Activated CD4-positive, alpha-beta memory T cell treated with anti-CD3 and anti-CD28 coated beads, Interleukin-2, amount 10 ng/mL, durations not matched to agents 7 days and 5 days (primary cell): ENCODE results near the gene TLX1. TPM values are rescaled to one million over a fixed set of nuclear protein-coding genes. Genes with fewer than 3 reads are reported as not detected.

ENCODE experiments used
- CTCF ChIA-PET: fragments of 350-600 bp; sonication (Branson Sonifier 250); formaldehyde crosslinking; loops from one replicate; lab custom pipeline; 2021; ENCODE audit warnings: antibody characterized with exemption, inconsistent platforms; lab: Charles Lee
- POLR2A ChIA-PET: fragments of 350-600 bp; sonication (Branson Sonifier 250); formaldehyde crosslinking; loops from one replicate; lab custom pipeline; 2021; ENCODE audit warnings: antibody characterized with exemption; lab: Charles Lee
- DNase-seq: peaks from one replicate; pipeline ENCODE4 v3.0.0-alpha.2; 2020
- H3K27ac Mint-ChIP-seq: one replicate; pipeline ENCODE4 v1.8.0; 2021; ENCODE audit warnings: mild to moderate bottlenecking, mixed read lengths
- H3K27me3 Mint-ChIP-seq: one replicate; pipeline ENCODE4 v1.8.0; 2021; ENCODE audit warnings: mixed read lengths
- H3K36me3 Mint-ChIP-seq: one replicate; pipeline ENCODE4 v1.8.0; 2021; ENCODE audit warnings: low read depth, mixed read lengths
- H3K4me1 Mint-ChIP-seq: one replicate; pipeline ENCODE4 v1.8.0; 2021; ENCODE audit warnings: mixed read lengths
- H3K4me3 Mint-ChIP-seq: one replicate; pipeline ENCODE4 v1.8.0; 2021; ENCODE audit warnings: mild to moderate bottlenecking, mixed read lengths
- H3K9me3 Mint-ChIP-seq: one replicate; pipeline ENCODE4 v1.8.0; 2021; ENCODE audit warnings: mixed read lengths
- total RNA-seq, 2 experiments: library from RNA; stranded (reverse); gene quantifications; one replicate each; pipeline ENCODE4 v1.2.3, GENCODE V29; 2021

TLX1 gene
- total RNA-seq, 2 experiments from 2014 or later: not detected

DNA sequence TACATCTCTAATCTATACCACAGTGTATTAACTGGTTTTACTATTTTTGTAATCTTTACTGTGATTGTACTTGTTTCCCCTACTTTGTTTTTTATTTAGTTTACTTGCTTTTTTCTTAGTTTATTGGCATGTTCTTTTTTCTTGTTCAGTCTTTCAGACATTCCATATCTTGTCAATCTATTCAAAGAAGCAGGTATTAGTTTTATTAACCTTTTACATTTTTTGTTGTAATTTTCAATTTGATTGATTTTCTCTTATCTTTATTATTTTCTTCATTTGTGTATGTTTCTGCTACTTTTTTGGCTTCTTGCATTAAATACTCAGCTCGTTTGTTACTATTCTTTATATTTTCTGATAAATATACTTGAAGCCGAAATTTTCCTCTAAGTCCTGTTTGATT lies 41.6 kb downstream of the TLX1 start:
- no peak for DNase-seq
- Mint-ChIP-seq H3K27ac (no peak overlapping the region), H3K9me3 (peaks cover 4% of the 10 kb centered on the region), H3K4me3 (no peak overlapping the region), H3K27me3 (peaks cover 49% of the 10 kb centered on the region), H3K36me3 (peaks cover 5% of the 10 kb centered on the region), H3K4me1 (no peaks in the 10 kb centered on the region)
- ChIA-PET CTCF (interaction anchor here (2.6 kb wide), 1 partner anchor 11 kb away, joined by 12 read pairs; no protein-coding TSS in a partner anchor), POLR2A (no interaction called here)

DNA sequence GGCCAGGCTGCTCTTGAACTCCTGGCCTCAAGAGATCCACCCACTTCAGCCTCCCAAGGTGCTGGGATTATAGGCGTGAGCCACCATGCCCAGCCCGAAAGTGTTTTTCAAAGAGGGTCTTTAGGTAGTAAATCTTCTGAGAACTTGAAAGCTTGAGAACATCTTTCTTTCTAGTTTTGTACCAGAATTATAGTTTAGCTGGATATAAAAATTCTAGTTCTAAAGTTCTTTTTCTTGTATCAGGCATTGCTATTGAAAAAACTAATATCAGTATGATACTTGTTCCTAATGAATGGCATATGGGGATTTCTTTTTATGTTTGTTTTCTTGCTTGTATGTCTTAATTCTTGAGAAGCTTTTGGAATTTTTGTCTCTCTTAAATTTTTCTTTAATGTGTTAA lies 43.2 kb downstream of the TLX1 start:
- Mint-ChIP-seq H3K36me3 (peaks cover 5% of the 10 kb centered on the region), H3K4me3 (no peak overlapping the region), H3K27me3 (peaks cover 41% of the 10 kb centered on the region), H3K9me3 (peaks cover 4% of the 10 kb centered on the region), H3K4me1 (no peaks in the 10 kb centered on the region), H3K27ac (no peak overlapping the region)
- ChIA-PET CTCF (interaction anchor here (1.0 to 1.7 kb wide), 3 partner anchors 13 to 40 kb away, joined by 3 to 6 read pairs (median 4); no protein-coding TSS in a partner anchor), POLR2A (no interaction called here)
- DNase-seq: no peak

DNA sequence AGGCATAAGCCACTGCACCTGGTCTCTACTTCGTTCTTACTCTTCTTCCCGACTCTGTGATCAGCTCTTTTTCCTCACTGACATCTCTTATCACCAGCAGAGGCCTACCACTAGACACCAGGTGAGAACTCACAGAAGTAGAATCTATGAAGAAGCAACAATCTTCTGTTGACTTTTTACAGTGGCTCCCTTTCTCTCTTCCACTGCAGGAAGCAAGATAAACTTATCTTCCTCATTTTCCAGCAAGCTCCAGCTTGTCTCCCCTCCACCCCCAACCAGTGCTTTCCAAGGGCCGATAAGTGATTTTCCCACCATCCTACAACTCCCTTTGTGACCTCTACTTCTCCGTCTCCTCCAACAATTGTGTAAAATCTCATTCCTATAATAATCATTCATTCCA lies 45.5 kb downstream of the TLX1 start:
- H3K4me3 Mint-ChIP-seq: no peak overlapping the region

DNA sequence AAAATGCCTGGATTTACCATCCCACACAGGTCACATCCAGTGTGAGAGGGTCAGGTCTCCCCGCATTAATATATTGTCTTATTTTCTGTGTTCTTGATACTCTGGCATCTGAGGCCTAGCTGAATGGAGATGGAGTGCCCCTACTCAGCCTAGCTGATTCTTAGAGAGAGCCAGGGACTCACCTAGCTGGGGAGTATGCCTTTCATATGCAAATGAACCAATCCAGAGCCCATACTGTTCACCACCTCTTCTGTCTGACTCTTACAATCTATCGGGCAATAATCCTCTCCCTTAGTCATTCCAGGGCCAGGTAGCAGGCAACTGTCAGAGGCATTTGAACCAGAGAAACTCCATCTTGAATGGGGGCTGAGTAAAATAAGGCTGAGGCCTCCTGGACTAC lies 51.8 kb downstream of the TLX1 start:
- H3K27me3 Mint-ChIP-seq: peaks cover 15% of the 10 kb centered on the region
- CTCF ChIA-PET: interaction anchor here (0.5 kb wide), 1 partner anchor 142 kb away, joined by 4 read pairs; no protein-coding TSS in a partner anchor
- no peaks in the 10 kb centered on the region for H3K9me3 Mint-ChIP-seq
- no peak overlapping the region for H3K27ac Mint-ChIP-seq
- POLR2A ChIA-PET: no interaction called here
- no peaks in the 10 kb centered on the region for H3K36me3 Mint-ChIP-seq
- DNase-seq: no peak
- no peak overlapping the region for H3K4me3 Mint-ChIP-seq
- H3K4me1 Mint-ChIP-seq: no peaks in the 10 kb centered on the region

More for the DNA sequence above, 45.5 kb downstream of the TLX1 start:
- Mint-ChIP-seq H3K27ac (no peak overlapping the region), H3K36me3 (peaks cover 5% of the 10 kb centered on the region), H3K9me3 (peaks cover 4% of the 10 kb centered on the region), H3K4me1 (no peaks in the 10 kb centered on the region), H3K27me3 (peaks cover 45% of the 10 kb centered on the region)
- POLR2A ChIA-PET: no interaction called here
- DNase-seq: no peak
- CTCF ChIA-PET: interaction anchor here (1.0 kb wide), 2 partner anchors 15 to 81 kb away, joined by 3 read pairs; no protein-coding TSS in a partner anchor

DNA sequence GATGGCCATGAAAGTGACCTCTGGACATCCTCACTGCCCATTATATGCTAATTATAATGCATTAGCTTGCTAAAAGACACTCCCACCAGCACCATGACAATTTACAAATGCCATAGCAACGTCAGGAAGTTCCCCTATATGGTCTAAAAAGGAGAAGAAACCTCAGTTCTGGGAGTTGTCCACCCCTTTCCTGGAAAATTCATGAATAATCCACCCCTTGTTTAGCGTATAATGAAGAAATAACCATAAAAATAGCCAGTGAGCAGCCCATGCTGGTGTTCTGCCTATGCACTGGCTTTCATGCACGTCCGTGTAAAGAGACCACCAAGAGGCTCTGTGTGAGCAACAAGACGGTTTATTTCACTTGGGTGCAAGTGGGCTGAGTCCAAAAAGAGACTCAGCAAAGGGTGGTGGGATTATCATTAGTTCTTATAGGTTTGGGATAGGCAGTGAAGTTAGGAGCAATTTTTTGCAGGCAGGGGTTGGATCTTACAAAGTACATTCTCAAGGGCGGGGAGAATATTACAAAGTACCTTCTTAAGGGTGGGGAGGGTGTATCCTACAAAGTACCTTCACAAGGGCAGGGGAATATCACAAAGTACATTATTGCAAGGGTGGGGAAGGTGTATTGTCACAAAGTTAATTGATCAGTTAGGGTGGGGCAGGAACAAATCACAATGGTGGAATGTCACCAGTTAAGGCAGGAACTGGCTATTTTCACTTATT lies 52.5 kb downstream of the TLX1 start:
- H3K27ac Mint-ChIP-seq: no peak overlapping the region
- POLR2A ChIA-PET: no interaction called here
- CTCF ChIA-PET: interaction anchor here (0.5 kb wide), 1 partner anchor 143 kb away, joined by 4 read pairs; no protein-coding TSS in a partner anchor
- H3K27me3 Mint-ChIP-seq: peaks cover 15% of the 10 kb centered on the region
- no peaks in the 10 kb centered on the region for H3K9me3 Mint-ChIP-seq
- no peaks in the 10 kb centered on the region for H3K4me1 Mint-ChIP-seq
- no peaks in the 10 kb centered on the region for H3K36me3 Mint-ChIP-seq
- H3K4me3 Mint-ChIP-seq: no peak overlapping the region
- no peak for DNase-seq

Other genes starting within 250 kb of the TLX1 start
- 10 to 100 TPM; 34.9 to 37.2 TPM for gene SLF2, start 218.3 kb upstream of the TLX1 start, total RNA-seq
- gene SEMA4G, start 161.8 kb upstream of the TLX1 start, total RNA-seq: under 1 TPM; 0.68 to 0.98 TPM
- 10 to 100 TPM; 47.8 to 49.3 TPM for gene MRPL43, start 143.8 kb upstream of the TLX1 start, total RNA-seq
- gene TWNK, start 143.8 kb upstream of the TLX1 start, total RNA-seq: 1 to 10 TPM; 6.4 to 7.1 TPM
- gene LZTS2, start 131.5 kb upstream of the TLX1 start, total RNA-seq: 10 to 100 TPM; 17.3 to 18.5 TPM
- 1 to 10 TPM; 1.1 to 1.9 TPM for gene PDZD7, start 100.2 kb upstream of the TLX1 start, total RNA-seq
- gene SFXN3, start 100.1 kb upstream of the TLX1 start, total RNA-seq: 10 to 100 TPM; 91.4 to 95.0 TPM
- gene KAZALD1, start 69.3 kb upstream of the TLX1 start, total RNA-seq: under 1 TPM; 0.35 to 0.53 TPM
- not detected for gene LBX1, start 98.2 kb downstream of the TLX1 start, total RNA-seq
- 10 to 100 TPM; 14.4 to 15.5 TPM for gene BTRC, start 222.9 kb downstream of the TLX1 start, total RNA-seq